HL-60 (cell line): ENCODE measurements around the gene POLR2L.

Experiments used
- GABPA ChIP-seq: IDR thresholded peaks from 2 replicates; pipeline ENCODE4 v1.6.1; 2012; ENCODE audit warnings: low read depth
- POLR2AphosphoS5 ChIP-seq: IDR thresholded peaks from 2 replicates; pipeline ENCODE4 v1.6.1; 2012; ENCODE audit warnings: low read depth
- TF ChIP-seq, protein P1 (sequence below): IDR thresholded peaks from one replicate; pipeline ENCODE4 v1.5.1; 2011; ENCODE audit warnings: low read length, control low read depth, inconsistent platforms; ENCODE audit not compliant: insufficient read depth
- TF ChIP-seq, protein P2 (sequence below): IDR thresholded peaks from 2 replicates; pipeline ENCODE4 v1.6.1; 2012; ENCODE audit warnings: low read depth; ENCODE audit not compliant: insufficient replicate concordance

DNA sequence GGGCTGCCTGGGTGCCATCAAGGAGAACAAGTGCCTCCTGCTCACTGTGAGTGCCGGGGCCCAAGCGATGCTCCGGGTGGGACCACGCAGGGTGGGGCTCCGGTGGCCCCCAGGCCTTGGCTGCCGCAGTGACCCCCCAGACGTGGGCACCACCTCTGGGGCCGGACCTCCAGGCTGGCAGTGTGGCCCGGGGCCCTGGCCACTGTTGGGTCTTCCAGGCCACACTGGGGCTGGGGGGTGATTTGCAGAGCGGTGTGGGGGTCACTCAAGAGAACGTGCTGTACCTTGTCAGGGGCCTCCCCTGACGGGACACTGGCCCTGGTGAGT is 20.3 kb upstream of the POLR2L start:
- TF ChIP-seq, protein P1, sequence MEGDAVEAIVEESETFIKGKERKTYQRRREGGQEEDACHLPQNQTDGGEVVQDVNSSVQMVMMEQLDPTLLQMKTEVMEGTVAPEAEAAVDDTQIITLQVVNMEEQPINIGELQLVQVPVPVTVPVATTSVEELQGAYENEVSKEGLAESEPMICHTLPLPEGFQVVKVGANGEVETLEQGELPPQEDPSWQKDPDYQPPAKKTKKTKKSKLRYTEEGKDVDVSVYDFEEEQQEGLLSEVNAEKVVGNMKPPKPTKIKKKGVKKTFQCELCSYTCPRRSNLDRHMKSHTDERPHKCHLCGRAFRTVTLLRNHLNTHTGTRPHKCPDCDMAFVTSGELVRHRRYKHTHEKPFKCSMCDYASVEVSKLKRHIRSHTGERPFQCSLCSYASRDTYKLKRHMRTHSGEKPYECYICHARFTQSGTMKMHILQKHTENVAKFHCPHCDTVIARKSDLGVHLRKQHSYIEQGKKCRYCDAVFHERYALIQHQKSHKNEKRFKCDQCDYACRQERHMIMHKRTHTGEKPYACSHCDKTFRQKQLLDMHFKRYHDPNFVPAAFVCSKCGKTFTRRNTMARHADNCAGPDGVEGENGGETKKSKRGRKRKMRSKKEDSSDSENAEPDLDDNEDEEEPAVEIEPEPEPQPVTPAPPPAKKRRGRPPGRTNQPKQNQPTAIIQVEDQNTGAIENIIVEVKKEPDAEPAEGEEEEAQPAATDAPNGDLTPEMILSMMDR: no peak
- TF ChIP-seq, protein P2, sequence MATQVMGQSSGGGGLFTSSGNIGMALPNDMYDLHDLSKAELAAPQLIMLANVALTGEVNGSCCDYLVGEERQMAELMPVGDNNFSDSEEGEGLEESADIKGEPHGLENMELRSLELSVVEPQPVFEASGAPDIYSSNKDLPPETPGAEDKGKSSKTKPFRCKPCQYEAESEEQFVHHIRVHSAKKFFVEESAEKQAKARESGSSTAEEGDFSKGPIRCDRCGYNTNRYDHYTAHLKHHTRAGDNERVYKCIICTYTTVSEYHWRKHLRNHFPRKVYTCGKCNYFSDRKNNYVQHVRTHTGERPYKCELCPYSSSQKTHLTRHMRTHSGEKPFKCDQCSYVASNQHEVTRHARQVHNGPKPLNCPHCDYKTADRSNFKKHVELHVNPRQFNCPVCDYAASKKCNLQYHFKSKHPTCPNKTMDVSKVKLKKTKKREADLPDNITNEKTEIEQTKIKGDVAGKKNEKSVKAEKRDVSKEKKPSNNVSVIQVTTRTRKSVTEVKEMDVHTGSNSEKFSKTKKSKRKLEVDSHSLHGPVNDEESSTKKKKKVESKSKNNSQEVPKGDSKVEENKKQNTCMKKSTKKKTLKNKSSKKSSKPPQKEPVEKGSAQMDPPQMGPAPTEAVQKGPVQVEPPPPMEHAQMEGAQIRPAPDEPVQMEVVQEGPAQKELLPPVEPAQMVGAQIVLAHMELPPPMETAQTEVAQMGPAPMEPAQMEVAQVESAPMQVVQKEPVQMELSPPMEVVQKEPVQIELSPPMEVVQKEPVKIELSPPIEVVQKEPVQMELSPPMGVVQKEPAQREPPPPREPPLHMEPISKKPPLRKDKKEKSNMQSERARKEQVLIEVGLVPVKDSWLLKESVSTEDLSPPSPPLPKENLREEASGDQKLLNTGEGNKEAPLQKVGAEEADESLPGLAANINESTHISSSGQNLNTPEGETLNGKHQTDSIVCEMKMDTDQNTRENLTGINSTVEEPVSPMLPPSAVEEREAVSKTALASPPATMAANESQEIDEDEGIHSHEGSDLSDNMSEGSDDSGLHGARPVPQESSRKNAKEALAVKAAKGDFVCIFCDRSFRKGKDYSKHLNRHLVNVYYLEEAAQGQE: no peak
- no peak; the same call in 1 of the 2 replicates for TF ChIP-seq POLR2AphosphoS5
- TF ChIP-seq GABPA: no peak
